GM11168 (cell line): Measurements from ENCODE around the gene MCM7.

Experiments used
- in situ Hi-C: fragments of 300-500 bp; cut with MboI; formaldehyde crosslinking; loops from one replicate; pipeline ENCODE4 v1.12.0; 2022; ENCODE audit warnings: low sequenced_read_pairs; ENCODE audit not compliant: unreplicated experiment

The MCM7 gene

GRCh38 chr7:100075418-100075817 lies 25.8 kb downstream of the MCM7 start:
- in situ Hi-C loops, result no loop called here

- in situ Hi-C loops, result no loop called here
Observed at GRCh38 chr7:100074841-100075240, 26.4 kb downstream of the MCM7 start.

- in situ Hi-C loops, result no loop called here
Observed at GRCh38 chr7:100072462-100072861, 28.7 kb downstream of the MCM7 start.

GRCh38 chr7:100071018-100071723 lies 30.0 kb downstream of the MCM7 start:
- in situ Hi-C loops, result no loop called here

- in situ Hi-C loops, result no loop called here
Observed at GRCh38 chr7:100069991-100070390, 31.2 kb downstream of the MCM7 start.

GRCh38 chr7:100066953-100067352 lies 34.2 kb downstream of the MCM7 start:
- in situ Hi-C loops, result no loop called here

GRCh38 chr7:100065452-100066186 lies 35.6 kb downstream of the MCM7 start:
- in situ Hi-C loops, result no loop called here

- in situ Hi-C loops, result no loop called here
Observed at GRCh38 chr7:100064162-100064561, 37.0 kb downstream of the MCM7 start.

GRCh38 chr7:100063376-100063775 lies 37.8 kb downstream of the MCM7 start:
- in situ Hi-C loops, result no loop called here

GRCh38 chr7:100061518-100062193 lies 39.5 kb downstream of the MCM7 start:
- in situ Hi-C loops, result no loop called here

GRCh38 chr7:100059251-100059739 lies 41.9 kb downstream of the MCM7 start:
- in situ Hi-C loops, result no loop called here

GRCh38 chr7:100057006-100057405 lies 44.2 kb downstream of the MCM7 start:
- in situ Hi-C loops, result no loop called here

GRCh38 chr7:100053215-100053614 lies 48.0 kb downstream of the MCM7 start:
- in situ Hi-C loops, result no loop called here

- in situ Hi-C loops, result no loop called here
Observed at GRCh38 chr7:100051611-100052010, 49.6 kb downstream of the MCM7 start.

- in situ Hi-C loops, result no loop called here
Observed at GRCh38 chr7:100049441-100050291, 51.5 kb downstream of the MCM7 start, which contains the start of gene ZSCAN21. Gene ZSCAN21 (plus strand): TSS chr7:100049774. CDS start chr7:100057007, 7,233 bp downstream.

- in situ Hi-C loops, result no loop called here
Observed at GRCh38 chr7:100048680-100049079, 52.5 kb downstream of the MCM7 start.

GRCh38 chr7:100044718-100045117 lies 56.5 kb downstream of the MCM7 start:
- in situ Hi-C loops, result no loop called here
